LHCN-M2 (cell line): Measurements from ENCODE around the gene UBA52. TPM values are rescaled to one million over a fixed set of nuclear protein-coding genes. Genes with fewer than 3 reads are reported as not detected.
A peak's percentile ranks its signal among the peaks of the same experiment; 100 is the strongest.
"Not testable (repeated sequence)": the region's sequence is repeated elsewhere in the genome, so short reads cannot be mapped to it uniquely, and the experiment has no call there.

Experiments
- DNase-seq: peaks from one replicate; pipeline ENCODE4 v3.0.0-alpha.2; 2012; ENCODE audit warnings: low read depth
- polyA plus RNA-seq: library from polyadenylated mRNA; unstranded; fragments of >200 nt; gene quantifications from one replicate; pipeline ENCODE4 v1.2.1, GENCODE V29; 2012; ENCODE audit warnings: missing spikeins
- total RNA-seq: library from RNA; depleted of rRNA; stranded (reverse); fragments of >200 nt; gene quantifications from 2 replicates; pipeline ENCODE4 v1.2.3, GENCODE V29; 2014; rRNA removed

Gene UBA52
- 772 and 799 TPM in 2 replicates for total RNA-seq
- 2,506 TPM for polyA plus RNA-seq

- peak; percentile 93 for DNase-seq
Observed at GRCh38 chr19:18571564-18572344, at the start of gene UBA52. Gene UBA52, plus strand, starts transcription at chr19:18571857. Its CDS starts 1,444 bp downstream, at chr19:18573301.

- peak; percentile 100 for DNase-seq
Observed at GRCh38 chr19:18522124-18522861, 49.4 kb upstream of the UBA52 start.

- DNase-seq: not testable (repeated sequence)
Observed at GRCh38 chr19:18522862-18523440, 48.7 kb upstream of the UBA52 start.

- DNase-seq: no peak
Observed at GRCh38 chr19:18523841-18524240, 47.8 kb upstream of the UBA52 start.

- DNase-seq: no peak
Observed at GRCh38 chr19:18526316-18526715, 45.3 kb upstream of the UBA52 start.

- no peak for DNase-seq
Observed at GRCh38 chr19:18529782-18530181, 41.9 kb upstream of the UBA52 start.

- DNase-seq: no peak
Observed at GRCh38 chr19:18531485-18531884, 40.2 kb upstream of the UBA52 start.

- no peak for DNase-seq
Observed at GRCh38 chr19:18532168-18532890, 39.3 kb upstream of the UBA52 start.

GRCh38 chr19:18533058-18533457 is 38.6 kb upstream of the UBA52 start:
- no peak for DNase-seq

- DNase-seq: no peak
Observed at GRCh38 chr19:18536475-18536874, 35.2 kb upstream of the UBA52 start.

- no peak for DNase-seq
Observed at GRCh38 chr19:18537431-18537830, 34.2 kb upstream of the UBA52 start.

GRCh38 chr19:18538115-18538514 is 33.5 kb upstream of the UBA52 start:
- DNase-seq: no peak

GRCh38 chr19:18539372-18539771 is 32.3 kb upstream of the UBA52 start:
- DNase-seq: no peak

- DNase-seq: not testable (repeated sequence)
Observed at GRCh38 chr19:18540200-18540599, 31.5 kb upstream of the UBA52 start.

GRCh38 chr19:18541258-18541991 is 30.2 kb upstream of the UBA52 start:
- peak; percentile 47 for DNase-seq

GRCh38 chr19:18541992-18542940 is 29.4 kb upstream of the UBA52 start:
- no peak for DNase-seq

- peak; percentile 71 for DNase-seq
Observed at GRCh38 chr19:18542941-18543813, 28.5 kb upstream of the UBA52 start, which contains the start of gene FKBP8. Gene FKBP8, minus strand, starts transcription at chr19:18543573. Its CDS starts 1,603 bp downstream, at chr19:18541970.

- peak; percentile 38 for DNase-seq
Observed at GRCh38 chr19:18543814-18544475, 27.7 kb upstream of the UBA52 start.
